SK-N-SH (cell line): Measurements from ENCODE around the gene MIEN1.

Experiments
- EZH2phosphoT487 ChIP-seq: fragments of 200-600 bp; sonication (generic); IDR thresholded peaks from 2 replicates; pipeline ENCODE4 v1.6.1; 2017; ENCODE audit warnings: low read depth, mixed run types, mild to moderate bottlenecking, antibody characterized with exemption, moderate library complexity, borderline replicate concordance
- GATA2 ChIP-seq: sonication (generic); formaldehyde crosslinking; IDR thresholded peaks from 2 replicates; pipeline ENCODE4 v1.5.0; 2020; ENCODE audit warnings: mild to moderate bottlenecking, missing genetic modification reagents
- NFIC ChIP-seq: IDR thresholded peaks from 2 replicates; pipeline ENCODE4 v1.4.0; 2012; ENCODE audit warnings: borderline replicate concordance
- RAD21 ChIP-seq: IDR thresholded peaks from 2 replicates; pipeline ENCODE4 v1.6.1; 2012; ENCODE audit warnings: mild to moderate bottlenecking, low read length
- RFX5 ChIP-seq: IDR thresholded peaks from 2 replicates; pipeline ENCODE4 v1.6.1; 2012; ENCODE audit warnings: mild to moderate bottlenecking, improper control_type of control experiment, low read length
- SIN3A ChIP-seq: IDR thresholded peaks from 2 replicates; pipeline ENCODE4 v1.6.1; 2012; ENCODE audit warnings: low read depth, mild to moderate bottlenecking, low read length, moderate library complexity, borderline replicate concordance
- TEAD4 ChIP-seq: IDR thresholded peaks from 2 replicates; pipeline ENCODE4 v1.4.0; 2012; ENCODE audit warnings: mild to moderate bottlenecking, borderline replicate concordance; ENCODE audit not compliant: insufficient read depth
- TF ChIP-seq, protein P1 (sequence below): fragments of 200-600 bp; sonication (generic); IDR thresholded peaks from 2 replicates; pipeline ENCODE4 v1.6.1; 2017; ENCODE audit warnings: antibody characterized with exemption, mild to moderate bottlenecking, moderate library complexity
- TF ChIP-seq, protein P2 (sequence below): IDR thresholded peaks from 2 replicates; pipeline ENCODE4 v1.6.1; 2012; ENCODE audit warnings: mild to moderate bottlenecking, low read depth, low read length, moderate library complexity

DNA sequence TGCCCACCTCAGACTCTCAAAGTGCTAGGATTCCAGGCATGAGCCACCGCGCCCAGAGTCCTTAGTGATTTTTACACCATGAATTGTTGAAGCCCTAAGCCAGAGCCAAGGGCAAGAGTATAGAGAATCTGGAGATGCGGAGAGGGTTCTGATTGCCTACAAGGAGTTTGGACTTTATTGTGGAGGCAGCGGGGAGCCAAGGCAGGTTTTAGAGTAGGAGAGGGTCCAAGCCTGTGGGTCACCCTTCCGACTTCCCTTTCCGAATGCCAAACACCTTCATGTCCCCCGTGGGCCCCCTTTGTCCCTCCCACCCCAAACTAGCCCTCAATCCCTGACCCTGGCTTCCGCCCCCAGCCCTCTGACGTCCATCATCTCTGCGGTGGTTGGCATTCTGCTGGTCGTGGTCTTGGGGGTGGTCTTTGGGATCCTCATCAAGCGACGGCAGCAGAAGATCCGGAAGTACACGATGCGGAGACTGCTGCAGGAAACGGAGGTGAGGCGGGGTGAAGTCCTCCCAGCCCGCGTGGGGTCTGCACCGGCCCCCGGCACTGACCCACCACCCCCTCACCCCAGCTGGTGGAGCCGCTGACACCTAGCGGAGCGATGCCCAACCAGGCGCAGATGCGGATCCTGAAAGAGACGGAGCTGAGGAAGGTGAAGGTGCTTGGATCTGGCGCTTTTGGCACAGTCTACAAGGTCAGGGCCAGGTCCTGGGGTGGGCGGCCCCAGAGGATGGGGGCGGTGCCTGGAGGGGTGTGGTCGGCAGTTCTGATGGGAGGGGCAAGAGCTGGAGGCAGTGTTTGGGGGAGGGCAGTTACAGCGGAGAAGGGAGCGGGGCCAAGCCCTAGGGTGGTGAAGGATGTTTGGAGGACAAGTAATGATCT is 7.1 kb downstream of the MIEN1 start:
- TF ChIP-seq, protein P1, sequence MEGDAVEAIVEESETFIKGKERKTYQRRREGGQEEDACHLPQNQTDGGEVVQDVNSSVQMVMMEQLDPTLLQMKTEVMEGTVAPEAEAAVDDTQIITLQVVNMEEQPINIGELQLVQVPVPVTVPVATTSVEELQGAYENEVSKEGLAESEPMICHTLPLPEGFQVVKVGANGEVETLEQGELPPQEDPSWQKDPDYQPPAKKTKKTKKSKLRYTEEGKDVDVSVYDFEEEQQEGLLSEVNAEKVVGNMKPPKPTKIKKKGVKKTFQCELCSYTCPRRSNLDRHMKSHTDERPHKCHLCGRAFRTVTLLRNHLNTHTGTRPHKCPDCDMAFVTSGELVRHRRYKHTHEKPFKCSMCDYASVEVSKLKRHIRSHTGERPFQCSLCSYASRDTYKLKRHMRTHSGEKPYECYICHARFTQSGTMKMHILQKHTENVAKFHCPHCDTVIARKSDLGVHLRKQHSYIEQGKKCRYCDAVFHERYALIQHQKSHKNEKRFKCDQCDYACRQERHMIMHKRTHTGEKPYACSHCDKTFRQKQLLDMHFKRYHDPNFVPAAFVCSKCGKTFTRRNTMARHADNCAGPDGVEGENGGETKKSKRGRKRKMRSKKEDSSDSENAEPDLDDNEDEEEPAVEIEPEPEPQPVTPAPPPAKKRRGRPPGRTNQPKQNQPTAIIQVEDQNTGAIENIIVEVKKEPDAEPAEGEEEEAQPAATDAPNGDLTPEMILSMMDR, result no peak
- TF ChIP-seq, protein P2, sequence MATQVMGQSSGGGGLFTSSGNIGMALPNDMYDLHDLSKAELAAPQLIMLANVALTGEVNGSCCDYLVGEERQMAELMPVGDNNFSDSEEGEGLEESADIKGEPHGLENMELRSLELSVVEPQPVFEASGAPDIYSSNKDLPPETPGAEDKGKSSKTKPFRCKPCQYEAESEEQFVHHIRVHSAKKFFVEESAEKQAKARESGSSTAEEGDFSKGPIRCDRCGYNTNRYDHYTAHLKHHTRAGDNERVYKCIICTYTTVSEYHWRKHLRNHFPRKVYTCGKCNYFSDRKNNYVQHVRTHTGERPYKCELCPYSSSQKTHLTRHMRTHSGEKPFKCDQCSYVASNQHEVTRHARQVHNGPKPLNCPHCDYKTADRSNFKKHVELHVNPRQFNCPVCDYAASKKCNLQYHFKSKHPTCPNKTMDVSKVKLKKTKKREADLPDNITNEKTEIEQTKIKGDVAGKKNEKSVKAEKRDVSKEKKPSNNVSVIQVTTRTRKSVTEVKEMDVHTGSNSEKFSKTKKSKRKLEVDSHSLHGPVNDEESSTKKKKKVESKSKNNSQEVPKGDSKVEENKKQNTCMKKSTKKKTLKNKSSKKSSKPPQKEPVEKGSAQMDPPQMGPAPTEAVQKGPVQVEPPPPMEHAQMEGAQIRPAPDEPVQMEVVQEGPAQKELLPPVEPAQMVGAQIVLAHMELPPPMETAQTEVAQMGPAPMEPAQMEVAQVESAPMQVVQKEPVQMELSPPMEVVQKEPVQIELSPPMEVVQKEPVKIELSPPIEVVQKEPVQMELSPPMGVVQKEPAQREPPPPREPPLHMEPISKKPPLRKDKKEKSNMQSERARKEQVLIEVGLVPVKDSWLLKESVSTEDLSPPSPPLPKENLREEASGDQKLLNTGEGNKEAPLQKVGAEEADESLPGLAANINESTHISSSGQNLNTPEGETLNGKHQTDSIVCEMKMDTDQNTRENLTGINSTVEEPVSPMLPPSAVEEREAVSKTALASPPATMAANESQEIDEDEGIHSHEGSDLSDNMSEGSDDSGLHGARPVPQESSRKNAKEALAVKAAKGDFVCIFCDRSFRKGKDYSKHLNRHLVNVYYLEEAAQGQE, result no peak
- TF ChIP-seq TEAD4, result no peak
- no peak for TF ChIP-seq RFX5
- no peak for TF ChIP-seq RAD21
- no peak for TF ChIP-seq NFIC
- no peak for TF ChIP-seq GATA2 (CRISPR knock-in tag)
- TF ChIP-seq EZH2phosphoT487, result no peak
- no peak for TF ChIP-seq SIN3A
